HUES48 (cell line): ENCODE data around the gene CLBA1.

Source experiments
- H3K27ac ChIP-seq: one replicate; pipeline ENCODE4 v1.7.0; 2013; ENCODE audit warnings: low read depth, low read length, inconsistent platforms
- H3K27me3 ChIP-seq: 2 replicates; pipeline ENCODE4 v1.6.1; 2013; ENCODE audit warnings: mild to moderate bottlenecking, low read length; ENCODE audit not compliant: control insufficient read depth, insufficient read depth
- H3K36me3 ChIP-seq: 2 replicates; pipeline ENCODE4 v1.6.1; 2013; ENCODE audit warnings: low read length; ENCODE audit not compliant: control insufficient read depth, insufficient read depth
- H3K4me1 ChIP-seq: 2 replicates; pipeline ENCODE4 v1.6.1; 2013; ENCODE audit warnings: mild to moderate bottlenecking, low read length; ENCODE audit not compliant: control insufficient read depth, insufficient read depth
- H3K4me3 ChIP-seq: 2 replicates; pipeline ENCODE4 v1.5.1; 2013; ENCODE audit warnings: mild to moderate bottlenecking, low read depth, low read length
- H3K9ac ChIP-seq: 2 replicates; pipeline ENCODE4 v1.6.1; 2013; ENCODE audit warnings: mild to moderate bottlenecking, low read depth, low read length, moderate library complexity
- H3K9me3 ChIP-seq: 2 replicates; pipeline ENCODE4 v1.6.1; 2013; ENCODE audit warnings: low read length; ENCODE audit not compliant: control insufficient read depth, insufficient read depth

The CLBA1 gene

GRCh38 chr14:104986487-104987164 lies 1.0 kb downstream of the CLBA1 start:
- no peaks in the 10 kb centered on the region for H3K36me3 ChIP-seq
- H3K4me3 ChIP-seq, result peak overlapping the region; percentile 82
- no peaks in the 10 kb centered on the region for H3K9me3 ChIP-seq
- H3K27ac ChIP-seq, result no peak overlapping the region
- no peak overlapping the region for H3K9ac ChIP-seq
- no peaks in the 10 kb centered on the region for H3K4me1 ChIP-seq
- H3K27me3 ChIP-seq, result no peaks in the 10 kb centered on the region; the same call in 1 of the 2 replicates

GRCh38 chr14:104989236-104989950 lies 3.8 kb downstream of the CLBA1 start:
- Histone ChIP-seq H3K9me3 (no peaks in the 10 kb centered on the region), H3K4me1 (no peaks in the 10 kb centered on the region), H3K4me3 (no peak overlapping the region), H3K36me3 (no peaks in the 10 kb centered on the region), H3K27me3 (no peaks in the 10 kb centered on the region; the same call in 1 of the 2 replicates), H3K27ac (no peak overlapping the region), H3K9ac (no peak overlapping the region)

GRCh38 chr14:104989951-104990303 lies 4.3 kb downstream of the CLBA1 start:
- no peak overlapping the region for H3K9ac ChIP-seq
- H3K4me3 ChIP-seq, result no peak overlapping the region

DNA sequence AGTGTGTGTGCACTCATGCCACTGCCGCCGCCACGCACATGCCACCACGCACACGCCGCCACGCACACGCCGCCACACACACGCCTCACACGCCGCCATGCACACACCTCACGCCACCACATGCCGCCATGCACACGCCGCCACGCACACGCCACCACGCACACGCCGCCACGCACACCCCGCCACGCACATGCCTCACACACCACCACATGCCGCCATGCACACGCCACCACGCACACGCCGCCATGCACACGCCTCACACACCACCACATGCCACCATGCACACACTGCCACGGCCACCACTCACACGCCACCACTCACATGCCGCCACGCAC lies 6.3 kb downstream of the CLBA1 start:
- H3K36me3 ChIP-seq, result no peaks in the 10 kb centered on the region
- H3K4me3 ChIP-seq, result no peak overlapping the region
- no peaks in the 10 kb centered on the region for H3K4me1 ChIP-seq
- H3K27me3 ChIP-seq, result no peaks in the 10 kb centered on the region
- no peaks in the 10 kb centered on the region for H3K9me3 ChIP-seq
- H3K9ac ChIP-seq, result no peak overlapping the region
- H3K27ac ChIP-seq, result no peak overlapping the region

More at GRCh38 chr14:104989951-104990303, 4.3 kb downstream of the CLBA1 start:
- Histone ChIP-seq H3K27ac (no peak overlapping the region), H3K9me3 (no peaks in the 10 kb centered on the region), H3K27me3 (no peaks in the 10 kb centered on the region; the same call in 1 of the 2 replicates), H3K4me1 (no peaks in the 10 kb centered on the region), H3K36me3 (no peaks in the 10 kb centered on the region)

GRCh38 chr14:104992501-104992900 lies 6.9 kb downstream of the CLBA1 start:
- H3K4me3 ChIP-seq, result no peak overlapping the region
- H3K27me3 ChIP-seq, result no peaks in the 10 kb centered on the region
- H3K9ac ChIP-seq, result no peak overlapping the region
- no peaks in the 10 kb centered on the region for H3K4me1 ChIP-seq
- no peaks in the 10 kb centered on the region for H3K9me3 ChIP-seq
- H3K27ac ChIP-seq, result no peak overlapping the region
- H3K36me3 ChIP-seq, result no peaks in the 10 kb centered on the region

DNA sequence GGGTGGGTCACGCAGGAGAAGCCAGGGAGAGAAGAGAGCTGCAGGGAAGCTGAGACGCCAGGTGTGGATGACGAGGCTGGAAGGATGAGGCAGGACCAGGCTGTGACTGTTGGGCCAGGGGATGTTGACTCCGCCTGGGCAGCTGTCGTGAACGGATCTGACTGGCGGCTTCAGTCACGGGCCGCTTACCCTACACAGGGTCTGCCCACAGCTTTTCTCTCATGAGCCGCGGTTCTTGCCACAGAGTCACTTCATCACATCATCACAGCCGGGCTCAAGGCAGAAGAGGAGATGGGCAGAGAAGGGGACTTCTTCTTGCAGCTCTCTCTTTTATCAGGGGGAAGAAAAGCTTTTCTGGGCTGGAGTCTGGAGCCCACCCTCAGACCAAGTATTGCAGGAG lies 7.7 kb downstream of the CLBA1 start:
- Histone ChIP-seq H3K9ac (no peak overlapping the region), H3K4me3 (no peak overlapping the region), H3K4me1 (no peaks in the 10 kb centered on the region), H3K9me3 (no peaks in the 10 kb centered on the region), H3K27me3 (no peaks in the 10 kb centered on the region), H3K36me3 (no peaks in the 10 kb centered on the region), H3K27ac (no peak overlapping the region)

DNA sequence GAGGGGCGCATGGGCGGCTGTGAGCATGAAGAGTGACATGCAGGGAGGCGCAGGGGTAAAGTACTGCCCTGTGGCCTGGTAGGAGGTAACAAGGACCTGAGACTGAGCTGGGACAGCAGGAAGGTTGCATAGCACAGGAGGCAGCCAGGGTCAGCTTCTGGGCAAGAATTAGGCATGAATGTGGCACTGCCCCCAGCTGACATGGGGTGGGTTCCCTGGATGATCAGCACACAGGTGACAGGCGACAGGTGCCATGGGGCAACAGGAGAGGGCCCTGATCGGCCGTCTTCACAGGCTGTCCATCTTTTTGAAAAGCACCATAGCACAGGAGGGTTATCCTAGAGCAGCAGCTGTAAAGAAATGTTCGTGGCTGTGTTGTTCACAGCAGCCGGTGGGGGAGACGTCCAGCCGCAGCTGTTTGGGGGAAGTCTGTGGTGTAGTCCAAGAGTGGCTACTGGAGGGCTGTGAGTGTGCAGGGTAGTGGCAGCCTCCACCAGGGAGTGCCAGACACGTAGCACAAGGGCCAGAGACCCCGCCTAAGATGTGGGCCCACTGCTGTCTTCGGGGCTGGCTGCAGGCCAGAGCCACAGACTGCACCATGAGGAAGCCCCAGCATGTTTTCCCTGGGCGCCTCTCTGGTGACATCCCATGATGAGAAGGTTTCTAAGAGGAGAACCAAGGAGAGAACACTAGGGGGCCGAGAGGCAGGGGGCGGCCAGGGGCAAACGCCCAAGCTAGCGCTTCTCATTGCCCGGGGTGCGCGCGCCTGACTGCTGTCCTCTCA lies 8.4 kb downstream of the CLBA1 start:
- Histone ChIP-seq H3K9me3 (no peaks in the 10 kb centered on the region), H3K4me3 (no peak overlapping the region), H3K9ac (no peak overlapping the region), H3K27ac (no peak overlapping the region), H3K27me3 (no peaks in the 10 kb centered on the region), H3K4me1 (no peaks in the 10 kb centered on the region), H3K36me3 (no peaks in the 10 kb centered on the region)

DNA sequence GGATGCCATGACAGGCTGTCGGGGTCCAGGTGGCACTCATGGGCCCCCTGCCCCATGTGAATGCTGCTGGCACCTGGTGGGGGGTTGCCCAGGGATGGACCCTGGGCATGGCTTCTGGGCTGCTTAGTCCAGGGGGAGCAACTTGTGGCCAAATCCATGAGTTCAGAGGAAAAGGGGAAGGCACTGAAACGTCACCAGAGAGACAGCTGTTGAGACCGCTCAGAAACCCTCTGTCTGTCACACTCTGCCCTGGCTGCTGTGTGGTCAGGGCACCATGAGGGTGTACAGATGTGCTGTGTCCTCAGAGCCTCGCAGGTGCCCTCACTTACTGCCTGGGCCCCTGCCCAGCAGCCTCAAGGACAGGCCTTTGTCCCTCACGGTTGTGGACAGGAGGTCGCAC lies 9.4 kb downstream of the CLBA1 start:
- Histone ChIP-seq H3K4me3 (no peak overlapping the region), H3K9ac (no peak overlapping the region), H3K4me1 (no peaks in the 10 kb centered on the region)

GRCh38 chr14:104996032-104996431 lies 10.4 kb downstream of the CLBA1 start:
- no peaks in the 10 kb centered on the region for H3K27me3 ChIP-seq
- H3K9ac ChIP-seq, result no peak overlapping the region
- H3K27ac ChIP-seq, result no peak overlapping the region
- H3K4me3 ChIP-seq, result no peak overlapping the region
- no peaks in the 10 kb centered on the region for H3K4me1 ChIP-seq
- no peaks in the 10 kb centered on the region for H3K9me3 ChIP-seq
- no peaks in the 10 kb centered on the region for H3K36me3 ChIP-seq

More for the DNA sequence above, 9.4 kb downstream of the CLBA1 start:
- Histone ChIP-seq H3K9me3 (no peaks in the 10 kb centered on the region), H3K27me3 (no peaks in the 10 kb centered on the region), H3K27ac (no peak overlapping the region), H3K36me3 (no peaks in the 10 kb centered on the region)

GRCh38 chr14:104996483-104996882 lies 10.9 kb downstream of the CLBA1 start:
- no peak overlapping the region for H3K27ac ChIP-seq
- H3K27me3 ChIP-seq, result no peaks in the 10 kb centered on the region
- H3K4me1 ChIP-seq, result no peaks in the 10 kb centered on the region
- H3K4me3 ChIP-seq, result no peak overlapping the region
- no peaks in the 10 kb centered on the region for H3K9me3 ChIP-seq
- no peak overlapping the region for H3K9ac ChIP-seq
- no peaks in the 10 kb centered on the region for H3K36me3 ChIP-seq

DNA sequence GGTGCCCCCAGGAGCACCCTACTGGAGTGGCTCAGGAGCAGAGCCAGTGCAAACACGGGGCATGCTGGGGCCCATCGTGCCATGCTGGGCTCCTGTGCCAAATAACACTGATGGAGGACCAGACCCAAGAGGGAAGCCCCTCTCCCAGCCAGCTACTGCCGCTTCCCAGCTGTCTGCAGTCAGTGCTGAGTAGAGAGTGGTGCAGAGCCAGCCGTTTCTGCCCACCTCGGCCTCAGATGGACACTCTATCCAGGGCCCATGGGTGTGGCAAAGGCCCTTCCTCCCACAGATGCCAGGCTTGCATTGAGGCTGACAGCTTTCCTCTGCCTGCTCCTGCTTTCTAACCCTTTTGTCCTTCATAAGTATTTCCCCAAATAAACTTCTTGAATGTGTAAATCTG lies 13.2 kb downstream of the CLBA1 start:
- Histone ChIP-seq H3K27ac (no peak overlapping the region), H3K27me3 (no peaks in the 10 kb centered on the region), H3K4me3 (no peak overlapping the region), H3K9ac (no peak overlapping the region), H3K9me3 (no peaks in the 10 kb centered on the region), H3K4me1 (no peaks in the 10 kb centered on the region), H3K36me3 (no peaks in the 10 kb centered on the region)
